Coronary artery (tissue), 2 donors: ENCODE data around the gene ST6GALNAC3.

Experiments
- DNase-seq: peaks from one replicate; pipeline ENCODE4 v3.0.0-alpha.2; 2017; ENCODE audit warnings: low spot score
- H3K27ac ChIP-seq, 2 donors: fragments of 200-600 bp; sonication (generic); one replicate each; pipeline ENCODE4 v1.5.1; 2016 to 2019
- H3K4me3 ChIP-seq: fragments of 200-600 bp; sonication (generic); 2 replicates; pipeline ENCODE4 v1.5.1; 2016; ENCODE audit warnings: mild to moderate bottlenecking, moderate library complexity
- CTCF ChIP-seq: fragments of 200-600 bp; sonication (generic); IDR thresholded peaks from one replicate; pipeline ENCODE4 v1.5.1; 2019; ENCODE audit warnings: antibody characterized with exemption

Gene ST6GALNAC3

GRCh38 chr1:76674689-76675210 lies 600.2 kb downstream of the ST6GALNAC3 start:
- DNase-seq: no peak
- Histone ChIP-seq H3K27ac (no peak overlapping the region), H3K4me3 (no peak overlapping the region)
- no peak for TF ChIP-seq CTCF

GRCh38 chr1:76677416-76678405 lies 603.2 kb downstream of the ST6GALNAC3 start:
- no peak overlapping the region for H3K4me3 ChIP-seq
- no peak for TF ChIP-seq CTCF
- no peak overlapping the region for H3K27ac ChIP-seq
- no peak for DNase-seq

- DNase-seq: no peak
- H3K4me3 ChIP-seq: no peak overlapping the region
- H3K27ac ChIP-seq: no peak overlapping the region
- no peak for TF ChIP-seq CTCF
Measured at GRCh38 chr1:76679534-76680152, 605.1 kb downstream of the ST6GALNAC3 start.

- no peak for DNase-seq
- no peak for TF ChIP-seq CTCF
- Histone ChIP-seq H3K27ac (no peak overlapping the region), H3K4me3 (no peak overlapping the region)
Measured at GRCh38 chr1:76680651-76681050, 606.1 kb downstream of the ST6GALNAC3 start.

- Histone ChIP-seq H3K27ac (no peak overlapping the region), H3K4me3 (no peak overlapping the region)
- TF ChIP-seq CTCF: no peak
- no peak for DNase-seq
Measured at GRCh38 chr1:76682138-76682537, 607.6 kb downstream of the ST6GALNAC3 start.
